OCI-LY1 (cell line): ENCODE measurements around the gene P2RY2.

ENCODE experiments used
- H2AFZ ChIP-seq: fragments of 200-600 bp; sonication (generic), shearing (Covaris generic); 2 replicates; pipeline ENCODE4 v1.6.0; 2014; ENCODE audit warnings: antibody characterized with exemption, mild to moderate bottlenecking, low read length
- H3F3A ChIP-seq: fragments of 200-600 bp; sonication (generic), shearing (Covaris generic); 2 replicates; pipeline ENCODE4 v1.6.0; 2014; ENCODE audit warnings: mild to moderate bottlenecking, antibody characterized with exemption, low read length, moderate library complexity; ENCODE audit not compliant: insufficient read depth
- H3K27ac ChIP-seq: fragments of 200-600 bp; sonication (generic); 2 replicates; pipeline ENCODE4 v1.5.1; 2014; ENCODE audit warnings: low read length, mixed run types, mild to moderate bottlenecking, low read depth; ENCODE audit not compliant: poor library complexity, severe bottlenecking
- H3K27me3 ChIP-seq: fragments of 200-600 bp; sonication (generic); 2 replicates; pipeline ENCODE4 v1.6.0; 2014; ENCODE audit warnings: antibody characterized with exemption, mild to moderate bottlenecking, low read length, moderate library complexity; ENCODE audit not compliant: insufficient read depth
- H3K36me3 ChIP-seq: fragments of 200-600 bp; sonication (generic); 2 replicates; pipeline ENCODE4 v1.6.1; 2014; ENCODE audit warnings: mild to moderate bottlenecking, antibody characterized with exemption, low read length, moderate library complexity, mixed read lengths; ENCODE audit not compliant: insufficient read depth
- H3K4me1 ChIP-seq: fragments of 200-600 bp; sonication (generic); 2 replicates; pipeline ENCODE4 v1.5.1; 2014; ENCODE audit warnings: mild to moderate bottlenecking, low read length, moderate library complexity; ENCODE audit not compliant: insufficient read depth, severe bottlenecking
- H3K4me2 ChIP-seq: fragments of 200-600 bp; sonication (generic), shearing (Covaris generic); 2 replicates; pipeline ENCODE4 v1.6.1; 2014; ENCODE audit warnings: low read length
- H3K4me3 ChIP-seq: fragments of 200-600 bp; sonication (generic); 2 replicates; pipeline ENCODE4 v1.5.1; 2014; ENCODE audit warnings: low read length, low read depth, mild to moderate bottlenecking, mixed read lengths; ENCODE audit not compliant: poor library complexity, severe bottlenecking
- H3K79me2 ChIP-seq: fragments of 200-600 bp; shearing (Covaris generic); 2 replicates; pipeline ENCODE4 v1.6.1; 2016; ENCODE audit warnings: mixed run types, low read length, mixed read lengths; ENCODE audit not compliant: insufficient read depth
- H3K9ac ChIP-seq: fragments of 200-600 bp; sonication (generic), shearing (Covaris generic); 2 replicates; pipeline ENCODE4 v1.6.1; 2014; ENCODE audit warnings: mild to moderate bottlenecking, low read length, mixed read lengths
- H3K9me2 ChIP-seq: fragments of 200-600 bp; sonication (generic), shearing (Covaris generic); 2 replicates; pipeline ENCODE4 v1.6.1; 2014; ENCODE audit warnings: low read depth, mild to moderate bottlenecking, low read length, mixed read lengths
- H3K9me3 ChIP-seq: fragments of 200-600 bp; shearing (Covaris generic); 2 replicates; pipeline ENCODE4 v1.6.1; 2014; ENCODE audit warnings: low read length, mixed read lengths
- H4K20me1 ChIP-seq: fragments of 200-600 bp; sonication (generic), shearing (Covaris generic); 2 replicates; pipeline ENCODE4 v1.6.0; 2016; ENCODE audit warnings: mild to moderate bottlenecking, low read length; ENCODE audit not compliant: insufficient read depth
- CTCF ChIP-seq: fragments of 200-600 bp; sonication (generic), shearing (Covaris generic); IDR thresholded peaks from 2 replicates; pipeline ENCODE4 v1.5.1; 2017; ENCODE audit warnings: mild to moderate bottlenecking, antibody characterized with exemption, low read length, moderate library complexity, mixed read lengths
- EZH2 ChIP-seq: fragments of 200-600 bp; sonication (generic), shearing (Covaris generic); IDR thresholded peaks from 2 replicates; pipeline ENCODE4 v1.8.0; 2017; ENCODE audit warnings: borderline replicate concordance, mixed run types, mild to moderate bottlenecking, antibody characterized with exemption, low read length, moderate library complexity, mixed read lengths

P2RY2 gene

GRCh38 chr11:73185680-73186293, 32.3 kb upstream of the P2RY2 start:
- no peaks in the 10 kb centered on the region for H3K9me3 ChIP-seq
- H3K4me1 ChIP-seq = peaks cover 17% of the 10 kb centered on the region
- TF ChIP-seq CTCF = no peak
- no peak for TF ChIP-seq EZH2
- no peaks in the 10 kb centered on the region for H4K20me1 ChIP-seq
- H3K9ac ChIP-seq = no peak overlapping the region
- H3K4me3 ChIP-seq = no peak overlapping the region
- H3K27ac ChIP-seq = no peak overlapping the region
- no peaks in the 10 kb centered on the region for H3K36me3 ChIP-seq
- no peaks in the 10 kb centered on the region for H3K79me2 ChIP-seq
- H3K4me2 ChIP-seq = peak overlapping the region; percentile 65; the same call in 1 of the 2 replicates
- H3K27me3 ChIP-seq = no peaks in the 10 kb centered on the region; the same call in 1 of the 2 replicates
- H2AFZ ChIP-seq = no peak overlapping the region
- no peaks in the 10 kb centered on the region for H3F3A ChIP-seq
- H3K9me2 ChIP-seq = no peaks in the 10 kb centered on the region

- no peaks in the 10 kb centered on the region for H4K20me1 ChIP-seq
- H3K4me3 ChIP-seq = no peak overlapping the region
- H3K79me2 ChIP-seq = no peaks in the 10 kb centered on the region
- no peaks in the 10 kb centered on the region for H3K36me3 ChIP-seq
- no peak overlapping the region for H2AFZ ChIP-seq
- H3F3A ChIP-seq = no peaks in the 10 kb centered on the region
- no peak for TF ChIP-seq CTCF
- H3K9ac ChIP-seq = no peak overlapping the region
- no peak overlapping the region for H3K27ac ChIP-seq
- no peaks in the 10 kb centered on the region for H3K9me3 ChIP-seq
- peaks cover 17% of the 10 kb centered on the region for H3K4me1 ChIP-seq
- no peaks in the 10 kb centered on the region; the same call in 1 of the 2 replicates for H3K27me3 ChIP-seq
- H3K4me2 ChIP-seq = no peak overlapping the region
- H3K9me2 ChIP-seq = no peaks in the 10 kb centered on the region
These were observed 31.7 kb upstream of the P2RY2 start for GRCh38 chr11:73186294-73186850.

- H2AFZ ChIP-seq = no peak overlapping the region
- H3K36me3 ChIP-seq = no peaks in the 10 kb centered on the region
- H3K27ac ChIP-seq = no peak overlapping the region
- TF ChIP-seq CTCF (no peak), EZH2 (no peak)
- no peaks in the 10 kb centered on the region for H3K9me2 ChIP-seq
- H3K4me1 ChIP-seq = peaks cover 17% of the 10 kb centered on the region
- H3K9ac ChIP-seq = no peak overlapping the region
- no peaks in the 10 kb centered on the region for H3K27me3 ChIP-seq
- no peaks in the 10 kb centered on the region for H3F3A ChIP-seq
- H3K9me3 ChIP-seq = no peaks in the 10 kb centered on the region
- no peaks in the 10 kb centered on the region for H4K20me1 ChIP-seq
- no peak overlapping the region for H3K4me2 ChIP-seq
- no peak overlapping the region for H3K4me3 ChIP-seq
- no peaks in the 10 kb centered on the region for H3K79me2 ChIP-seq
These were observed 31.2 kb upstream of the P2RY2 start for GRCh38 chr11:73186886-73187285.
